Smooth muscle cell (in vitro differentiated cells): ENCODE data around the gene PTPRD. TPM values are rescaled to one million over a fixed set of nuclear protein-coding genes. Genes with fewer than 3 reads are reported as not detected.

Experiments used
- DNase-seq: peaks from one replicate; lab custom pipeline; 2025; ENCODE audit not compliant: unreplicated experiment; lab: John Stamatoyannopoulos, UW
- H2AFZ ChIP-seq: fragments of 200-600 bp; sonication (generic); 2 replicates; pipeline ENCODE4 v1.6.0; 2016; ENCODE audit warnings: antibody characterized with exemption, low read depth, mild to moderate bottlenecking
- H3F3A ChIP-seq: fragments of 200-600 bp; sonication (generic); 2 replicates; pipeline ENCODE4 v1.6.0; 2017; ENCODE audit warnings: antibody characterized with exemption, low read depth
- H3K27ac ChIP-seq: fragments of 200-600 bp; sonication (generic); 2 replicates; pipeline ENCODE4 v1.5.1; 2016; ENCODE audit warnings: low read depth, mild to moderate bottlenecking
- H3K27me3 ChIP-seq: fragments of 200-600 bp; sonication (generic); 2 replicates; pipeline ENCODE4 v1.6.1; 2016; ENCODE audit warnings: low read depth, mild to moderate bottlenecking
- H3K36me3 ChIP-seq: fragments of 200-600 bp; sonication (generic); 2 replicates; pipeline ENCODE4 v1.5.1; 2016; ENCODE audit warnings: low read depth
- H3K4me1 ChIP-seq: fragments of 200-600 bp; sonication (generic); 2 replicates; pipeline ENCODE4 v1.5.1; 2016; ENCODE audit warnings: low read depth
- H3K4me2 ChIP-seq: fragments of 200-600 bp; sonication (generic); 2 replicates; pipeline ENCODE4 v1.6.0; 2016; ENCODE audit warnings: mild to moderate bottlenecking
- H3K4me3 ChIP-seq: fragments of 200-600 bp; sonication (generic); 2 replicates; pipeline ENCODE4 v1.5.1; 2016; ENCODE audit warnings: mild to moderate bottlenecking
- H3K79me2 ChIP-seq: fragments of 200-600 bp; sonication (generic); 2 replicates; pipeline ENCODE4 v1.6.0; 2016; ENCODE audit warnings: low read depth, mild to moderate bottlenecking
- H3K9ac ChIP-seq: fragments of 200-600 bp; sonication (generic); 2 replicates; pipeline ENCODE4 v1.6.0; 2016; ENCODE audit warnings: low read depth
- H3K9me3 ChIP-seq: fragments of 200-600 bp; sonication (generic); replicated peaks from 2 replicates; pipeline ENCODE4 v1.5.1; 2016; ENCODE audit warnings: low read depth
- H4K20me1 ChIP-seq: fragments of 200-600 bp; sonication (generic); 2 replicates; pipeline ENCODE4 v1.6.0; 2016; ENCODE audit warnings: low read depth
- WGBS: methylation state at CpG from one replicate; pipeline ENCODE4 v1.1.7; 2016; ENCODE audit warnings: low lambda C conversion rate; 5-methylcytosine and 5-hydroxymethylcytosine counted together
- polyA plus RNA-seq: library from polyadenylated mRNA; unstranded; fragments of >200 nt; fragmentation: Nextera tagmentation; extraction: Ambion mirVana; gene quantifications from 2 replicates; pipeline ENCODE4 v1.2.1, GENCODE V29; 2016
- total RNA-seq: library from RNA; depleted of rRNA; stranded (reverse); fragments of >200 nt; gene quantifications from 2 replicates; pipeline ENCODE4 v1.2.3, GENCODE V29; 2014
- TF ChIP-seq, protein P1 (sequence below): fragments of 200-600 bp; sonication (generic); IDR thresholded peaks from 2 replicates; pipeline ENCODE4 v1.5.1; 2017; ENCODE audit warnings: borderline replicate concordance, mild to moderate bottlenecking, antibody characterized with exemption; ENCODE audit not compliant: insufficient read depth, poor library complexity, severe bottlenecking

Gene PTPRD
- total and polyA plus RNA-seq, 2 experiments from 2014 or later = 6.5 to 61.0 TPM

DNA sequence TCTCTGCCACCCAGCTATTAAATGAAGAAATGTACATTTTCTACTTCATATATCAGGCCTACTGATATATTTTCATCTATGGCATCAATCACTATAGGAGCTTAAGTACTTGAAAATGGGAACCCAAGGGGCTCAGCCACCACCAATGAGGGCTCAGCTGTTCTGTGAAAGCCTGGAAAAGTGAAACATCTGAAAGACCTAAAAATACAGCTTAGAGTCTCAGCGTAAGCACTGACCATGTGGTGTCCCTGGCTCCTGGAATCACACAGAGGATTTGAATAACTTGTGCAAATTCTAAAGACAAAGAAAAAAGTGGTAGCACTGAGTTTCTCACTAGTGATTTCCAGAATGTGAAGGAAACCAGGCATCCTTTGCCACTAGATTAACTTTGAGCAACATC, 64.5 kb downstream of the PTPRD start:
- Histone ChIP-seq H3K9me3 (no peaks in the 10 kb centered on the region), H3K27ac (no peak overlapping the region), H3K27me3 (no peaks in the 10 kb centered on the region), H3K9ac (no peak overlapping the region), H3K4me2 (no peak overlapping the region), H3F3A (no peaks in the 10 kb centered on the region), H3K4me3 (no peak overlapping the region), H3K79me2 (no peaks in the 10 kb centered on the region), H3K36me3 (no peaks in the 10 kb centered on the region), H3K4me1 (no peaks in the 10 kb centered on the region), H2AFZ (no peak overlapping the region), H4K20me1 (no peaks in the 10 kb centered on the region)
- DNase-seq = no peak
- 80% methylated on average over 1 of the region's 1 CpG for WGBS
- TF ChIP-seq, protein P1, sequence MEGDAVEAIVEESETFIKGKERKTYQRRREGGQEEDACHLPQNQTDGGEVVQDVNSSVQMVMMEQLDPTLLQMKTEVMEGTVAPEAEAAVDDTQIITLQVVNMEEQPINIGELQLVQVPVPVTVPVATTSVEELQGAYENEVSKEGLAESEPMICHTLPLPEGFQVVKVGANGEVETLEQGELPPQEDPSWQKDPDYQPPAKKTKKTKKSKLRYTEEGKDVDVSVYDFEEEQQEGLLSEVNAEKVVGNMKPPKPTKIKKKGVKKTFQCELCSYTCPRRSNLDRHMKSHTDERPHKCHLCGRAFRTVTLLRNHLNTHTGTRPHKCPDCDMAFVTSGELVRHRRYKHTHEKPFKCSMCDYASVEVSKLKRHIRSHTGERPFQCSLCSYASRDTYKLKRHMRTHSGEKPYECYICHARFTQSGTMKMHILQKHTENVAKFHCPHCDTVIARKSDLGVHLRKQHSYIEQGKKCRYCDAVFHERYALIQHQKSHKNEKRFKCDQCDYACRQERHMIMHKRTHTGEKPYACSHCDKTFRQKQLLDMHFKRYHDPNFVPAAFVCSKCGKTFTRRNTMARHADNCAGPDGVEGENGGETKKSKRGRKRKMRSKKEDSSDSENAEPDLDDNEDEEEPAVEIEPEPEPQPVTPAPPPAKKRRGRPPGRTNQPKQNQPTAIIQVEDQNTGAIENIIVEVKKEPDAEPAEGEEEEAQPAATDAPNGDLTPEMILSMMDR = no peak

DNA sequence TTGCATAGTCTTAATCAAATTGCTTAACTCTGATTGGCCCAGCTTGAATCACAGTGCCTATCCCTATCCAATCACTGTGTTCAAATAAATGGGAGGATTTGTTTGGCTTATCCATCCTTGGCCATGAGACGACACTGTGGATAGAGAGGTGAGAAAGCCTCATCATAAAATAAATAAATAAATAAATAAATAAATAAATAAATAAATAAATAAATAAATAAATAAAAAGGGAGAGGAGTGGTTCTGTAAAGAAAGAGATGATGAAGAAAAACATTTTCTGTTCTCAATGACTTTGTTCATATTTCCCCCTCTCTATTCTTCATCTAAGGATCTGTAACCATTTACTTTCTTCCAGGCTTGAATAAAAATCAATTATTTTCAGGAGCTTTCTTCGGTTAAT, 74.7 kb downstream of the PTPRD start:
- Histone ChIP-seq H3K79me2 (no peaks in the 10 kb centered on the region), H2AFZ (no peak overlapping the region), H3K36me3 (no peaks in the 10 kb centered on the region), H3K27me3 (no peaks in the 10 kb centered on the region), H3K9ac (no peak overlapping the region), H3K4me2 (no peak overlapping the region), H3K4me1 (no peaks in the 10 kb centered on the region), H3F3A (no peaks in the 10 kb centered on the region), H4K20me1 (no peaks in the 10 kb centered on the region), H3K27ac (no peak overlapping the region), H3K4me3 (no peak overlapping the region), H3K9me3 (no peaks in the 10 kb centered on the region)
- TF ChIP-seq, protein P1 = no peak
- 95% methylated on average over 2 of the region's 2 CpGs for WGBS
- no peak for DNase-seq

DNA sequence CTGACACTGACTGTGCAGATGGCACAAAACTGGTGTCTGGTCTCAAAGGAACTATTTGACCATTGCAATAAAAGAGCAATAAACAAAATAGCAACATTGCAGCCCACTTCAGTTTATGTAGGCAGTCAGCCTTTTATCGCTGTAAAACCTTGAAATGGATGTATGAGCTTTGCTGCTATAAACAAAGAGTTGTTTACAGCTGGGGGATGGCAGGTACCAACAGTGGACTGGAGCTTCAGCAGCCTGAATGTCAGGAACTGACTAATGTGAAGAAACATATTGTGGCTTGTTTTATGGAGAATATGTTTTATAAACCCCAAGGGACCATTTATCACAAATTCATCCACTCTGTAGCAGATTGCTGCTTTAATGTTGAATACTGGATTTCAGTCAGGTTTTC, 78.0 kb downstream of the PTPRD start:
- Histone ChIP-seq H3K27me3 (no peaks in the 10 kb centered on the region), H3K9me3 (no peaks in the 10 kb centered on the region), H3K36me3 (no peaks in the 10 kb centered on the region), H3K27ac (no peak overlapping the region), H4K20me1 (no peaks in the 10 kb centered on the region), H3K9ac (no peak overlapping the region), H3K4me2 (no peak overlapping the region), H3K4me1 (no peaks in the 10 kb centered on the region), H3F3A (no peaks in the 10 kb centered on the region), H2AFZ (no peak overlapping the region), H3K4me3 (no peak overlapping the region), H3K79me2 (no peaks in the 10 kb centered on the region)
- TF ChIP-seq, protein P1 = no peak
- no peak for DNase-seq
- 64% methylated on average over 1 of the region's 1 CpG for WGBS

GRCh38 chr9:10525972-10526371, 86.8 kb downstream of the PTPRD start:
- WGBS = 65% methylated on average over 1 of the region's 1 CpG
- Histone ChIP-seq H3K79me2 (no peaks in the 10 kb centered on the region), H3K4me2 (no peak overlapping the region), H3K36me3 (no peaks in the 10 kb centered on the region), H3K9ac (no peak overlapping the region), H3K4me1 (no peaks in the 10 kb centered on the region), H3F3A (no peaks in the 10 kb centered on the region), H3K4me3 (no peak overlapping the region), H3K27me3 (no peaks in the 10 kb centered on the region), H3K27ac (no peak overlapping the region), H4K20me1 (no peaks in the 10 kb centered on the region), H2AFZ (no peak overlapping the region), H3K9me3 (no peaks in the 10 kb centered on the region)
- no peak for DNase-seq
- TF ChIP-seq, protein P1 = no peak
